NCI-H2196 treated with DMSO at 0.1 percent for 48 hours (cell line): ENCODE measurements around the gene SIRPG.
"Not testable (repeated sequence)": the region's sequence is repeated elsewhere in the genome, so short reads cannot be mapped to it uniquely, and the experiment has no call there.

Experiments used
- DNase-seq: peaks from one replicate; lab custom pipeline; 2025; ENCODE audit not compliant: unreplicated experiment; lab: John Stamatoyannopoulos, UW

Gene SIRPG

DNA sequence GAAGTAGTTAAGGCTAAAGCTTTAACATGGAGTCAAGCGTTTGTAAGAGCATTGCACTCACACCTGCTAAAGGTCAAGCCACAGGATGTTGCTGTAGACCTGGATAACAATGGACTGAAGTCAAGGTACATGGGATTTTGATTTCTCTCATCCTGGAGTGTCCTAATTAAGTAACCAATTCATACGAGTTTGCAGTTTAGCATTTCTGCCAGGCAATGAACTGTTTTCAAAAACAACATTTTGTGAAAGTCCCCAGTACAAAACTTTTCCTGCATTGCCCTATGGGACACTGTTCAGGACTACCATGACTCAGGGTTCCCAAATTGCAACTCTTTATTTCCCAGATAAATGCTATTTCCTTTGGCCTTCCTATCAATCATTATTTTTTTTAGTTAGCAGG lies 20.4 kb downstream of the SIRPG start:
- DNase-seq: no peak

DNA sequence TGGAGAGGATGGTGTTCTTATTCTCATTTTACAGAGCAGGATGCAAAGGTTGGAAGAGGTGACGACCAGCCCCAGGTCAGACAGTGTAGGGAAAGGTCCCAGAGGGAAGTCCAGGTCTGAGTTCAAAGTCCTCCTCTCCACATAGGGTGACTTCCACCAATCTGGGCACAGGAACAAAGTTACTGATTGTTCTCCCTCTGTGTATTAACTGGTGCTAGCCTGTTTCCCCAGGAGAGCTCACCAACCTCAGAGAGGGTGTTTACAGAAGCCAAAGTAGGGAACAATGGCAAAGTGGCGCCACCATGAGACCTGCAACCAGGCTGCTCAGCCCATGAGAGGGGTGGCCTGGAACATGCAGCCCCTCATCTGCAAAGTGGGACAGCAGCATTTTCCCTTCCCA lies 21.0 kb downstream of the SIRPG start:
- no peak for DNase-seq

DNA sequence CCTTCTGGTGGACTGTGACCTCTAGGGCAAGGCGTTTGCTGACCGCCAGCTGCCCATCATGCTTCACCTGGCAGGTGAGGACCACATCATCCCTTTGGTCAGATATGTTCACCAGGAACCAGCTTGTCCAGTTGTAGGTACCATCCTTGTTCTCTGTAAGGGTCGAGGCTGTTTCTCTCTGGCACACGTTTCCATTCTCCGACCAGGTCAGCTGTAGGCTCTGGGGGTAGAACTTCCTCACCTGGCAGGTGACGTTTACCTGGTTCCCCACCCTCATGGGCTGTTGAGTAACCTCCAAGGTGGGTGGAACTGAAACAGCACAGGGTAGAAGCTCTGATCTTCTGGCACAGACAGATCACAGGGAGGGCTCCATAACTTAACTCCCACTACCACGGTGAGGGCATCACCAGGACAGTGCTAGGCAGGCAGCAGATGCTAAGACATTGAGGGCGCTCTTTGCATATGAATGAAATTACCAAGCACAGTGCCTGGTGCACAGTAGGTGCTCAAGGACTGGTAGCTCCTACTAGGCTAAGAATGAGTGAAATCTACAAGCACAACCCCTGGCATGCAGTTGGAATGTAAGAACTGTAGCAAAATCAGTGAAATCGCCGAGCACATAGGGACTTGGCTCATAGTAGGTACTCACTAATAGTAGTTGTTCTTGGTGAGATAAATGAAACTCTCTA lies 22.1 kb downstream of the SIRPG start:
- DNase-seq: no peak

DNA sequence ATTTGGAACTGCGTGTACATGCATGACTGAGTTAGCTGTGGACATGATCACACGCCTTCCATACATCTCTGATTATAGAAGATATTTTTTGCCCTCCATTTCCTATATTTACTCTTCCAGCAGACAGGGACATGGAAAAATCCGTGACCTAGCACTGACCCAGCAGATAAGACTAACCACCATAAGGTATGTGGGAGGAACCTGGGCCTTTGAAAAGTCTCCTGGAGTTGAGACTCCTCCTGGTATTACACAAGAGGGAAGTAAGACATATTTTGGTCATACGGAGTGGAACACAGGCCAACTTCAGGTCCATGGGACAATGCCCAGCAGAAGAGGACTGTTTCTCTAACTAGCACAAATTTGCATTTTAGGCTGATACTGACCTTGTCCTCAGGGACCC lies 24.0 kb downstream of the SIRPG start:
- DNase-seq: no peak

DNA sequence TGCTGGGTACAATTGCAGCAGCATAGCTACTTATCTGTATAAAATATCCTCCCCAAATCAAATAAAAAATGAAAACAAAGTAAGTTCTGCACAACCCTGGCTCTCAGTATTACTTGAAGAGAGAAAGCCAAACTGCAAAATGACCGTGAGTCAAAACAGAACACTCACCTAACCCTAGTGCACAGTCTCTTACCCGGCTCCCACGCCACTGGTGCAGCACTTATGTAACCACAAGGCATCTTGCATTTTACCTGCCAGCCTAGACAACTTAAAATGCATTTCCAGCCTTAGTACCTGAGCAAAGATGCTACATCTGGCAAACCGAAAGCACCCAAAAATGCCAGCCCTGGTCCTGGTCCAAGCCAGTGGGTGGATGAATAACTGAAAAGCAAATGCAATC lies 25.4 kb downstream of the SIRPG start:
- no peak for DNase-seq

DNA sequence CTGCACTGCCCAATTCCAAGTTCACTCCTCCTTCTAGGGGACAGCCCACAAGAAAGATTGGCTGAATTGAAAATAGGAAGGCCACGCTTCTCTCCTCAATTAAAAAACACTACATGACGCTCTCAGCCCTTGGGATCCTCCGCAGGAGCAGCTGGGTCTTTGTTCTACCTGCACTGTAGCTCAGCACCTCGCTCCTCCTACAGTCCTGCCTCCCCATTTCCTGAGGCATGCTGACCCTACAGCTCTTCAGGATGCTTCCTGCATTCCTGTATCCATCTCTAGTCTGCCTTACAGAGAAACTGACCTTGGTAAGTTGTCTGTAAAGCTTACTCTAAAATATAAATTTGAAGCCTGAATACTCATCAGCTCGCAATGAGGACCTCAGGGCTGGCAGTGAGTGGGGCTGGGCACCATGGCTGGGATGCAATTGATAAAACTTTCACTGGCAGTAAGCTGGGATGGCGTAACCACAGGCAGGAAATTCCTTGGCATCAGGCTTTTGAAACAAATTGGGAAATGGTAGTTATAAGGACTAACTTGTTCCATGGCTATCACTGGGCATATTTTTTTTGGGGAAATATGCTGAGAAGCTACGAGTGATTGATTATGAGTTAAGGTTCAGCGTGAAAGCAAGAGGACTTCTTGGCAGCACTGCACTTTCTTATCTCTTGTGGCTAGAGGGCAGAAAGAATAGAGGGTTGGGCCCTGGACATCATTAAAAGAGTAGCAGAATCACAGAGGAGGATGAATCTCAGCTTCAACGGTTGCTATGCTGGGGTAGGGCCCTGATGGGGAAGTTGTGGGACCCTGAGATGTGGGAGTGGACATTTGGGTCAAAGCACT lies 26.0 kb downstream of the SIRPG start:
- no peak for DNase-seq

DNA sequence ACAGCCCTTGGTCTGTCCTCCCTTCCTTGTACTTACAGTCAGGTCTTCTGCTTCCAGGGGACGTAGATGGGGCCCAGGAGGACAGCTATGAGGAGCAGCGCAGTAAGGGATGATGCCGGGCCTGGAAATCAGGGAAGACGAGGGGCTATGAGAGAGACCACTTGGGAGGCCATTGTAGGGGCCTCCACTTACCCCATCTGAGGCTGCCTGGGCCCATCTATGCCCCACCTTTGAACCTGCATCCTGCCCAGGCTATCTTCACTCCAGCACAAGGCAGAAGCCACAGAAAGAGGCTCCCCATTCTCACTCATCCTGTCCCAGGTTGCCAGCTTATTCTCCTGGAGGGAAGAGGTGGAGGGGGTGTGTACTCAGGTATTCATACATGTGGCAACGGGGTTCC lies 27.4 kb downstream of the SIRPG start:
- DNase-seq: no peak

DNA sequence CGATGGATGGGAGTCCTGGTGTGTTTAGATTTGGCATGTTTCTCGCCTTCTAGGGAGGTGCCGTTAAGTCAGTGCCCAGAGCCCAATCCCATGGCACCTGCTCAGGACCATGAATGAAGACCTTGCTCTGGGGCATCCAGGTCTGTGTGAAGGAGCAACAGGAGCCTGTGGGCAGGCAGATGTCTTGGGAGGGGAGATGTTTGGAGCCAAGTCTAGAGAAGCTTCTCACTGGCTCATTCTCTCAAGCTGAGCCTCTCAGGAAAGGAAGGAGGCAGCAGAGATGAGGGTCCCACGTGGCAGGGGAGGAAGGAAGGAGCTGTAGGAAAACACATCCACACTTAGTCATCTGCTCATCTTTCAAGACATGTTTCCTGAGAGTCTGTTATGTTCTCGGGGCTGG lies 28.3 kb downstream of the SIRPG start:
- DNase-seq: no peak

DNA sequence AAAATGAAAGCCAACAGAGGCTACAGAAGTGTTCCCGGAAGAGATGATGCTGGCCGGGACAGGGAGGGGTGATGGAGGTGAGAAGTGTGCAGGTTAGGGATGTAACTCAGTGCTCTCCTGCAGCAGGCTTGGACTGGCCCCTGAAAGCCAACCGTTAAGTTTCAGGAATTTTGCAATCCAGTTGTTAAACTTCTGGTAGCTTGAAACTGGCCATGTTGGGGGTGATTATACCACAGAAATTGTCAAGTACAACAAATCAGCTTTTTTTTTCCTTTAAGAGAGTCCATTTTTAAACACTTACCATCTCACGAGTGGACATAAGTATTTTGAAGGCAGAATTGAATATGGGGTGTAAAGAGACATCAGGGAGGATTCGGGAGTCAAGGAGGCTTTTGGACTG lies 29.0 kb downstream of the SIRPG start:
- DNase-seq: no peak

DNA sequence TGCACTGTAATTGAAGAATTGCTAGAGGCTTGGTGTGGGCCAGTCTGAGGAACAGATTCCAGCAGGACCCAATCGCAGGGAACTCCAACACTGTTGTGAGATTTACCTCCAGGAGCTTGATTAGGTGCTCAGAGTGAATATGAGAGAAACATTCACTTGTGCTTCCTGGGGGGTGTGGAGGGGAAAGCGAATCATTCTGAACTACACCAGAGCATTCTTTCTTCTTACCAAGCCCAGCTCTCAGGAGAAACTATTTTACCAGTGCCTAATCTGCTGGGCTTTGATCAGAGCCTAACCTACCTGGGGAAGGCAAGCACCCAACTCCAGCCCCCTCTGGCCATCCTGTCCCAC lies 30.4 kb downstream of the SIRPG start:
- no peak for DNase-seq

DNA sequence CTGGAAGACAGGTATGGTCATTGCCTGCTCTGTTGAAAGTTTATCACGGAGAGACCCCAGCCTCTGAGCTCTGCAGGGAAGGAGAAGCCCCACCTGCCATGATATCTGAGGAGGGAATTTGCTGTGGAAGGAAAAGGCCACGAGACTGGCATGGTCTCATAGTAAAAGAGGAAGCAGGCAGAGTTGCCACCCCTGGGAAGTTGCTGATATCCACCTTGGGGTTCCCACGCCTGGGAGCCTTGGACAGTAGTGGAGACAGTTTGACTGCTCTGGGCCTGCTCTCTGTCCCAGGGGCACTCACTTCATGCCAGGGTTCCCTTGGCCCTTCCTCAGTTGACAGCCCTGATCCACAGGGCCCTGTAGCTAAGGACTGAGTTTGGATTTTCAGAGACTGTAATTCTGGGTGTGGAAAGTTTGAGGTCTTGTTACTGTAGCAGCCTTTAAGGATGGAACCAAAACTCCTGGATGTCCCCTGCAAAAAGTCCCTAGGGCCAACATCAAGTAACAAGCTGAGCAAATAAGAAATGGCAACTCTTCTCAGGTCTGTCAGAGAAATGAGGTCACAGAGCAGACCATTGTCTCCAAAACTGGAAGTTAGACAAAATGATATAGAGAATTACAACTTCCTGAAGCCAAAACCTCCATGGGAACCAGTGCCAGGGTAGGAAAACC lies 30.9 kb downstream of the SIRPG start:
- DNase-seq: no peak

DNA sequence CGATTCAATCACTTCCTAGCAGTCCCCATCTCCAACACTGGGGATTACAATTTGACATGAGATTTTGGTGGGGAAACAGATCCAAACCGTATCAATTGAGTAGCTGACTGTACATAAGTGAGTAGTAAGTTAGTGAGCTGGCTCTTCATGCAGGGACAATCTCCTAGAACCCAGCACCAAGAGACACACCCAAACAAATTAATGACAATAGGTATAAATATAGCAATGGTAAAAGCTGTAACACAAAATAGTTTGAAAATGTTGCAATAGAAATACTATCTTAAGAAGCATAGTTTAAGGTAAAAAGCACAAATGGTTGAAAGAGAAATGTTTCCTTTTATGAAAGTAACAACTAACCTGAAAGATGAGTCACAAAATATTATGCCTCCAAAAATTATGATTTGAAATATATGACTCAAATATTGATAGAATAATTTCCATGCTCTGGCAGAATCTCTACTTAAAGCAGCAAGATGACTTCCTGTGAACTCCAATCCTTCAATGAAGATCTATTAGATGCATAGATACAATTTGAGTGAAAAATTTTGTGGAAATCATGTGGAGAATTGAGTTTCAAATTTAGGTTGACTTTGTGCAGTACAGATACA lies 32.4 kb downstream of the SIRPG start:
- DNase-seq: no peak

DNA sequence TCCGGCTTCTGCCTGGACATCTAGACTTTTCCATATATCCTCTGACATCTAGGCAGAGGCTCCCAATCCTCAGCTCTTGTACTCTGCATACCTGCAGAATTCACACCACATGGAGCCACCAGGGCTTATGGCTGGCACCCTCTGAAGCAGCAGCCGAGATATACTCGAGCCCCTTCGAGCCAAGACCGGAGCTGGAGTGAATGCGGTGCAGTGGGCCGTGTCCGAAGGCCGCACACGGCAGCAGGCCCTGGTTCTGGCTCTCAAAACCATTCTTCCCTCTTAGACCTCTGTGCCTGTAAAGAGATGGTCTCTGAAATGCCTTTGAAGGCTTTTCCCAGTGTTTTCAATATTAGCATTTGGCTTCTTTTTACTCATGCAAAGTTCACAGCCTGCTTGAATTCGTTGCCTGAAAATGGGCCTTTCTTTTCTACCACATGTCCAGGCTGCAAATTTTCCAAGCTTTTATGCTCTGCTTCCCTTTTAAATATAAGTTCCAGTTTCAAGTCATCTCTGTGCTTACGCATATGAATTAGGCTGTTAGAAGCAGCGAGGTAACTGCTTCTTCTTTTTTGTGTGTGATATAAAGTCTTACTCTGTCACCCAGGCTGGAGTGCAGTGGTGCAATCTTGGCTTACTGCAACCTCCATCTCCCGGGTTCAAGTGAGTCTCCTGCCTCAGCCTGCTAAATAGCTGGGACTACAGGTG lies 33.9 kb downstream of the SIRPG start:
- DNase-seq: no peak

DNA sequence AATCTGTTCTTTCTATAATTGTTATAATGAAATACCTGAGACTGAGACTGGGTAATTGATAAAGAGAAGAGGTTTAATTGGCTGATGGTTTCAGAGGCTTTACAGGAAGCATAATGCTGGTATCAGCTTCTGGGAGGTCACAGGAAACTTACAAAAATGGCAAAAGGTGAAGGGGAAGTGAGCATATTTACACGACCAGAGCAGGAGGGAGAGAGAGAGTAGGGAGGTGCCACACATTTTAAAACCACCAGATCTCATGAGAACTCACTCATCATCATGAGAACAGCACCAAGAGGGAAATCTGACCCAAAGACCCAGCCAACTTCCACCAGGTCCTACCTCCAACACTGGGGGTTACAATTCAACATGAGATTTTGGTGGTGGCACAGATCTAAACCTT lies 35.1 kb downstream of the SIRPG start:
- no peak for DNase-seq

DNA sequence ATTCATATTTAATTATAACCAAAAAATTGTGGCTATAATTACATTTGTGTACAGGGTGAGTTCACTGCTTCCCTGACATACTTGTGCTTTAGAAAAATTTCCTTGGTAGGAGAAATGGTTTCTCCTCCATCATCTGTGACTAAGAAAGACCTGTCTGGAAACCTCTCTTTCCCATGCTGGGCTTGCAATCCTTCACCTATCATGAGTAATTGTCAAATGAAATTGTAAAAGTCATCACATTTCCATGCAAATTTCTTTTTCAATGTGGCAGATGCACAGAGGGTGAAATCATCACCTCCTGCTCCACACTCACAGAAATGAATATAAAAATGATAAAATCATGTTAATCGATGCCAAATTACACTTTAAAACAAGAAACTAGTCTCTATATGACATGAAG lies 36.3 kb downstream of the SIRPG start:
- no peak for DNase-seq

DNA sequence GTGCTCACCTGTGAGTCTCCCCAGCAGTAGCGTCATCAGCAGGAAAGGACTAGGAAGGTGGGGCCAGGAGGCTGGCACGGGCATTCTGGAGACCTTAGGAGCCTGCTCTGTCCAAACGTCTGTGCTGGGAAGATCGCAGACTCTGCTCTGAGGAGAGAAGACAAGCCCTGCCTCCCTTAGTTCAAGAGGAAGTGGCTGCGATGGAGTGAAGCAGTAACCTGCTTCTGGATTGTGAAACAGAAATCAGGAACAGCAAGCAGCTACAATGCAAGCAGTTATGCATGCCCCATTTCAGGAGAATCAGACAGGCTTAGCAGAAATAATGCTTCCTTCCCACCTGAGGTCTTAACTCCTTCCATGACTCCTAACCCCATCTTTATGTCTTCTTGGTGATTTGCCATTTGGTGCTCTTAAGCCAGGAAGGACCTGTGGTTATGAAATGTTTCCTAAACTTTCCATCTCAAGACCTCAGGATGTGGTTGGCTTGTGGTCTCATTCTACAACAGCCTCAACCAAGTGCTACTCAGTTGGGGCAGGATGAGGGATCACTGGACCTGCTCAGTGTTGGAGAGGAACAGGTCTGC lies 37.6 kb downstream of the SIRPG start, which contains the start of gene SIRPB1:
TSS of gene SIRPB1 (minus strand) at position 149 of the 584 bp plus-strand sequence. CDS start at position 84, 65 bp downstream.
- DNase-seq: no peak

DNA sequence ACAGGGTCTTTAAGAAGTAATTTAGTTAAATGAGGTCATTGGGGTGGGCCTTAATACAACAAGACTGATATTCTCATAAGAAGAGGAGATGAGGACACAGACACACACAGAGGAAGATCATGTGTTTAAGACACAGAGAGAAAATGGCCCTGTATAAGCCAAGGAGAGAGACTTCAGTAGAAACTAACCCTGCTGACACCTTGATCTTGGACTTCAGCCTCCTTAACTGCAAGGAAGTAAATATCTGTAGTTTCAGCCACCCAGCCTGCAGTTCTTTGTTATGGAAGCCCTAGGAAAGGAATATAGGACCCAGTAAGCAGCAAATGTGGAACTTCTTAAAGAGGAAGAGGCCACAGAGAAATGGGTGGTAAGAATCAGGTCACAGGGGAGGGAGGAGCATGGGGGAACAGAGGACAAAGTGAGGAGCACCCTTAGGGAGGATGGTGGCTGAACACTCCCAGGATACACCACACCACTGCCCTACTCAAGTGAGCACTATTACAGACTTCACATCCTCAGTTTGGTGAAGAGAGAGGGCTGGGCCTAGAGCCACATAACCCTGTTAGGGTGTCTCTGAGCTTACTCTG lies 38.5 kb downstream of the SIRPG start:
- DNase-seq: no peak

DNA sequence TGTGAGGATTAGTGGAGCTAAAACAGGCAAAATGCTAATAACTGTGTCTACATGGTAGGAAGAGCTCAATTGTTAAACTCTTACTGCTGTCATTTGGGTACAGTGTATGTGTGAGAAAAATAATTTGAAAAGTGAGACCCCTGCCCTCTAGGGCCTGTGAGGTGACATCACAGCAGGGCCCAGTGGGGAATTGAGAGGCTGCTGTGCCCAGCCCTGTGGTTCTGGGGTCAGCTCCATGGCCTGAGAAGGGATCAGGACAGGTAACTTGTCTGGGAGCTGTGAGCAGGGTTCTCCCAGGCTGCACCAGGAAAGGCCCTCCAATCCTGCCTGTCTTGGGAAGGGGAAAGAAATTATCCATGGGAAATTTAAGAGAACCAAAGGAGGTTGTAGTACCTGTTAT lies 39.1 kb downstream of the SIRPG start:
- no peak for DNase-seq

DNA sequence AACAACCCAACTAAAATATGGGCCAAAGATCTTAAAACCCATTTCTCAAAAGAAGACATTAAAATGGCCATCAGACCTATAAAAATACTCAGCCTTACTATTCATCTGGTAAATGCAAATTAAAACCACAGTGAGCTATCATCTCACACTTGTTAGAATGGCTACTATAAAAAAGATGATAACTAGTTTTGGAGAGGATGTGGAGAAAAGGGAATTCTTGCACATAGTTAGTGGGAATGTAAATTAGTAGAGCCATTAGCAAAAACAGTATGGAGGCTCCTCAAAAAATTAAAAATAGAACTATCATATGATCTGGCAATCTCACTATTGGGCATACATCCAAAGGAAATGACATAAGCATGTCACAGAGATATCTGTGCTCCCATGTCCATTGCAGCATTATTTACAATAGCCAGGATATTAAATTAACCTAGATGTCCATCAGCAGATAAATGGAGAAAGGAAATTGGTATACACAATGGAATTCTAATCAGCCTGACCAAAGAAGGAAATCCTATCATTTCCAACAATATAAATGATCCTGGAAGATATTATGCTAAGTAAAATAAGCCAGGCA lies 40.6 kb downstream of the SIRPG start:
- no peak for DNase-seq

DNA sequence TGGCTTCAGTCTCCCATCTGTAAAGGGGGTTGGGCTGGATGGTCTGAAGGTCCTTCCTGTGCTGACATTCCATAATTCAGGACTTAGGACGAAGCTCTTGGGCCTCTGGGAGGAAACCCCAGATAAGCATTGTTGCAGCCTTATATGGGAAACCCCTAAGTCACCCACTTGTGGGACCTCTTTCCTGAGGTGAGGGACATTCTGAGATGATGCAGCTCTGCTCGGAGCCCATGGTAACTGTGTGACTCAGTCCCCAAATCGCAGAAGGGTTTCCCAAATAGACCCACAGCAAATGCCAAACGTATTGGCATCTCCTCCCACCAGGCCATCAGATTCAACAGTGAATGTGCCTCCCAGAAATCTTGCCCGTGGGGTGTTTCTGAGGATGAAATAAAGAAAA lies 47.2 kb downstream of the SIRPG start:
- DNase-seq: not testable (repeated sequence)
